NCI-H510A treated with DMSO at 0.1 percent for 48 hours (cell line): ENCODE data around the gene CGB3.
"Not testable (repeated sequence)": the region's sequence is repeated elsewhere in the genome, so short reads cannot be mapped to it uniquely, and the experiment has no call there.

Experiments
- DNase-seq: peaks from one replicate; lab custom pipeline; 2025; lab: John Stamatoyannopoulos, UW

The CGB3 gene

GRCh38 chr19:49024233-49024632, at the start of gene CGB3:
CGB3 (minus strand) TSS chr19:49024333; CDS start chr19:49023971, 362 bp downstream.
- not testable (repeated sequence) for DNase-seq

GRCh38 chr19:49071860-49072547, 47.9 kb upstream of the CGB3 start:
- no peak for DNase-seq

- no peak for DNase-seq
These were observed 46.3 kb upstream of the CGB3 start for GRCh38 chr19:49070416-49070815.

DNA sequence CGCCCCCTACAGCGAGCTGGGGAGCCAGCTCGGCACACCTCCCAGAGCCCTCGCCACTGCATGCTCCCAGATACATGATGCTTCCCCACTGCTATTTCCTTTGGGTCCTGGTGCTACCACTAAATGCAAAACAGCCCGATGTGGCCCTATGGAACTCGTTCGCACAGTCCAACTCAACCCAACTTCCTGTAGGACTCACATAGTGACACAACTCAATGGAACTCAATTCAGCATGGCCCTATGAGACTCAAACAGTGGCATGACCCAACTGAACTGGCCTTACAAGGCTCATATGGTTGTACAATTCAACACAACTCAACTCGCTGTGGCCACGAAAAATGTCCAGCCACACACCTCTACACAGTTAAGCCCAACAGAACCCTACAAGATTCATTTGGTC, 44.9 kb upstream of the CGB3 start:
- no peak for DNase-seq

DNA sequence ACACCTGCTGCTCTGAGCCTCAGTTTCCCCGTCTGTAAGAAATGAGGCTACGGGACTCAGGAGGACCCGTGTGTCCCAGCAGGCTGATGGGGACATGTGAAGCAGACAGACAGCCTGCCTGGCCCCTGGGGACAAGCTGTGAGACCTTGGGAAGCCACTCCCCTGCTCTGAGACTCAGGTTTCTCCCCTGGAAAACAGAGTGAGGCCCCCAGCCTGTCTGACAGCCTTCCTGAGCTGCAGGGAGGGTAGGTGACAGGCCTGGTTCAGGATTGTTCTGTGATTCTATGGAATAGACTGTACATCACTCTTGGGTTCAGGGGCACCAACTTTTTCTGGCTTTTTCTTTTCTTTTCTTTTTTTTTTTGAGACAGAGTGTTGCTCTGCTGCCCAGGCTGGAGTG, 43.4 kb upstream of the CGB3 start:
- no peak for DNase-seq

- no peak for DNase-seq
These were observed 41.9 kb upstream of the CGB3 start for GRCh38 chr19:49065905-49066512.

DNA sequence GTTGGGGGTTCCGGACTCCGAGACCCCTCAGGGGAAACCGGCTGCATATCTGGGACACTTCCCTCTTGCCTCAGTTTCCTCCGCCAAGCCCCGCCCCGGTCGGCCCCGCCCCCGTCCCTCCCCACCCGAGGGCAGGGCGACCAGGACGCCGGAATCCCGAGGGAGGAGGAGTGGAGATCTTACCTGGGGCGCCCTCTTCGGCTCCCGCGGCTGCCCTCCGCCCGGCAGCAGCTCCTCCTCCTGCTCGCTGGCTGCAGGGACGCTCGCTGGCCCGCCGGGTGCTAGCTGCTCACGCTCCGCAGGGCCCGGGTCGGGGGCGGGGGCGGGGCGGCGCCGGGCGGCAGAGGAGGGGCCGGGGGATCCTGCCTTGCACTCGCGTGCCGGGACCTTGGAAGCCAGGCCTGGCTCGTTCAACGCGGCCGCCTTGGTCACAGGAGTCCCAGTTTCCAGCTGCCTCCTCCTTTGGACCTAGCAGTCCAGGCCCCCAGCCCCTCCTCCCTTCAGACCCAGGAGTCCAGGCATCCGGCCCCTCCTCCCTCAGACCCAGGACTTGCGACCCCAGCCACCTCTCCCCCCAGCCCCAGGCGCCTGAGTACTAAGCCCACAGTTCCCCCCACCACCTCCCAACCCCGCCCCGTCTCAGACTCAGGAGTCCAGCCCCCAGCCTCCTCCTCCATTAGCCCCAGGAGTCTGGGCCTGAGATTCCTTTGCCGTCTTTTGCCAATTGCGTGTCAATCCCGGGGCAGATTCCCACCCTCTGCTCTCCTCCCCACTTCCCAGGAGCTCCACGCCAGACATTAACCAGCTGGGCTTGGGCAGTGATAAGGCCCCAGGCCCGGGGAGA, 40.9 kb upstream of the CGB3 start, which contains the start of gene NTF4:
TSS of gene NTF4 (minus strand) at position 51 of the 844 bp plus-strand sequence. CDS start 2,821 bp downstream, outside the sequence.
- peak; percentile 9 for DNase-seq

DNA sequence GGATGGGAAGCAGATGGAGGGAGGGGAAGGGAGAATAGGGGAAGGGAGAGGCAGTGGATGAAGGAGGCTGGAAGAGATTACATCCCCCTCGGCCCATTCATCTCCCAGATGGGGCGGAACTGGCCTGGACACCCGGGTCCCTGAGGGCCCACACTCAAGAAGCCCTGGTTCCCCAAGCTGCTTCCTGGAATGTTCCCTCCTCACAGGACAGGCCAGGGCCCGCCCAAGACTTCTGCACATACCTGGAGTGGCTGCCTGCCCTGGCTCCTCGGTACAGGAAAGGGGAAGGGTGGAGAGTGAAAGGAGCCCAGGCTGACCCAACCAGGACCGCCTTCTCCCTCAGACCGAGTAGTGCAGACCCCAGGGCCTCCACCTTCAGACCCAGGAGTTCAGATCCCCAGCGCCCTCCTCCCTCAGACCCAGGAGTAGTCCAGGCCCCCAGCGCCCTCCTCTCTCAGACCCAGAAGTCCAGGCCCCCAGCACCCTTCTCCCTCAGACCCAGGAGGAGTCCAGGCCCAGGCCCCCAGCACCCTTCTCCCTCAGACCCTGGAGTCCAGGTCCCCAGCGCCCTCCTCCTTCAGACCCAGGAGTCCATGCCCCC, 40.0 kb upstream of the CGB3 start:
- DNase-seq, result no peak

GRCh38 chr19:49061445-49061844, 37.3 kb upstream of the CGB3 start:
- DNase-seq, result no peak

GRCh38 chr19:49061000-49061399, 36.9 kb upstream of the CGB3 start:
- DNase-seq, result no peak

GRCh38 chr19:49059053-49059452, 34.9 kb upstream of the CGB3 start:
- DNase-seq, result no peak

- DNase-seq, result no peak
These were observed 34.4 kb upstream of the CGB3 start for GRCh38 chr19:49058562-49058961.

DNA sequence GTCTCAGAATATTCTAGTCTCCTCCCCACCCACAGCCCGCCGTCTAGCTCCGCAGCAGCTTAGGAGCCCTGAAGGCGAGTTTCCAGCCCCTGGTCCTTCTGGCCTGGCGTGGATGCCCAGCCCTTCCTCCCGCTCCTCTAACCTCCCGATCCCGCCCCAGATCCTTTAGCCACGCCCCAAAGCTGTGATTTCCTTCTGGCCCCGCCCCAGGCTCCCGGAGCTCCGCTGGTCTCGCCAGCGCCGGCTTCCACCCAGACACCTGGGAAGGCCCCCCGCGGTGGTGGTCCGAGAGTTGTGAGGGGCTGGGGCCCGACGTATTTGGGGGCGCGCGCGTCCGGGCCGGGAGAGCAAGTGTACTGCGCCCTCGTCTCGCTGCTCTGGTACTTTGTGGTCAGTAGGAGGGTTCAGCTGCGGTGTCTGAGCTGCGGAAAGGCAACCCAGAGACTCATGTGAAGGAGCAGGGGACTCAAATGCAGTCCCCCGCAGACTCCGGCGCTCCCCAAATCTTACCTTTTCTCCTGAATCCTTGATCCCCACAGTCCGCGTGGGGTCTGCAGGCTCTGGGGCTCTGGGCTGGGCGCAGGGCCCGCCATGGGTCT, 33.6 kb upstream of the CGB3 start, which contains the start of gene CGB7:
TSS of gene CGB7 (minus strand) at position 114 of the 599 bp plus-strand sequence. CDS start 2,374 bp downstream, outside the sequence.
- peak; percentile 11 for DNase-seq

GRCh38 chr19:49056902-49057596, 32.9 kb upstream of the CGB3 start:
- DNase-seq, result not testable (repeated sequence)

DNA sequence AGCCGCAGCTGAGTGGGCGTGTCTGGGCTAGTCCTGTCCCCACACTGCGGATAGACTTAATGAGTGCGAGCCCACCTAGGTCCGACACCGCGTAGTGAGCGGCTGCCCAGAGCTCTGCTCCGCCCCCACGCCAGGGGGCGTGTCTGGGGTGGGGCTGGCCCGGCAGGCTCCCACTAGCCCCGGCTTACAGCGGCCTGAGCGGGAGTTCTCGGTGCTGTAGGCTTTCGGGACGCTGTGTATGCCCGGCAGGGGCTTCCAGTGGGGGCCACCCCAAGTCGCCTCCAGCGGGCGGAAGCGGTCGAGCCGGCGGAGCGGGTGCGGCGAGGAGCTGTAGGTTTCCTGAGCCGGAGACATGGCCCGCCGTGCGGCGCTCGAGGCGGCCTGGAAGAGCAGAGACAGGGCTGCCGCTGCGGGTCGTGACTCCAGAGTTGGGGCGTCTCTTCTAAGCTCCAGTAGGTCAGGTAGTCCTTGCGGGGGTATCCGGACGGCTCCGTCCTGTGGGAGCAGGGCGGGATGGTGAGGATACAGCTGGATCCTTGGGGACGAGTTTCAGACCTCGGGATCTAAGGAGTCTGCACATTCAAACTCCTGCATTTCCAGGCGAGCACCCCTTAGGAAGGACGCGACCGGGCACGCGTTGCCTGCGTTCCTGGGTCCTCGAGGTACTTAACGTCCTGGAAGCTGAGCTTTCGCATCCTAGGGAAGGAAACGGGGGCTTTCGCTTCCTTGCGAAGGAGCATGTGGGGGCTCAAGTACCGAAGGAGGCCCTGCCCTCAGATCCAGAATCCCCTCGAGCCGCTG, 32.2 kb upstream of the CGB3 start:
- DNase-seq, result peak; percentile 56

DNA sequence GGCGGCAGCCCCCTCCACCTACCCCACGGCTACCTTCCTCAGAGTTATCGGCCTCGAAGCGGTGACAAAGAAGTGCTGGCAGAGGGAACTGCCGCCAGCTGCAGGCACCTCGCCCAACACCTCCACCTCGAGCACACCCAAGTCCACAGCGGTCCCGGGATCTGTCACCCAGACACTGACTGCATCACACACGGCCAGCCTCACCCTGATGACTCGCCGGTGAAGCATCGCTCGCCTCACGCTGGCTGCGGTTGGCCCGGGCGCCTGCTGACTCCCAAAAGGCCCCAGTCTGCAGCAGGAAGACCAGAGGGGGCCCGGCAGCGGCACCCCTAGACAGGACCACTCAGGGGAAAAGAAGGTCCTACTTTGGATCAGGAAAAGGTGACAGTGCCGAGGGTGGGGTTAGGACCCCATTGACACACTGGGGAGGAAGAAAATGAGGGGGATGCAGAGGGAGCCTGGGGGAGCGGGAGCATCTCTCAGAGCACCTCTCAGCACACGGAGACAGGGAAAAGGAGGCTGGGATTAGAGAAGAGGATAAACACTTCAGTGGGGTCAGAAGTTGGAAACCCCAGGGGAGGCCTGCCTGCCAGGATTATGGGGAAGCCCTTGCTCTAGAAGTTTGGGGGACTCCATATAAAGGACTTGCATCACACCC, 26.4 kb upstream of the CGB3 start:
- not testable (repeated sequence) for DNase-seq

GRCh38 chr19:49049834-49050233, 25.7 kb upstream of the CGB3 start:
- DNase-seq, result not testable (repeated sequence)

GRCh38 chr19:49049011-49049410, 24.9 kb upstream of the CGB3 start, which contains the start of gene CGB8:
CGB8 (minus strand) TSS chr19:49049111; CDS start chr19:49048739, 372 bp downstream.
- not testable (repeated sequence) for DNase-seq

DNA sequence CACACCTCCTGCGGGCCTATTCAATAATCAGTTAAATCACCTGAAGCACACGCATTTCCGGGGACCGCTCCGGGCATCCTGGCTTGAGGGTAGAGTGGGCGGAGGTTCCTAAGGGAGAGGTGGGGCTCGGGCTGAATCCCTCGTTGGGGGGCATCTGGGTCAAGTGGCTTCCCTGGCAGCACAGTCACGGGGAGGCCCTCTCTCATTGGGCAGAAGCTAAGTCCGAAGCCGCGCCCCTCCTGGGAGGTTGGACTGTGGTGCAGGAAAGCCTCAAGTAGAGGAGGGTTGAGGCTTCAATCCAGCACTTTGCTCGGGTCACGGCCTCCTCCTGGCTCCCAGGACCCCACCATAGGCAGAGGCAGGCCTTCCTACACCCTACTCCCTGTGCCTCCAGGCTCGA, 19.4 kb upstream of the CGB3 start, which contains the start of gene CGB5:
TSS of gene CGB5 (plus strand) at position 301 of the 400 bp plus-strand sequence. CDS start 362 bp downstream, outside the sequence.
- not testable (repeated sequence) for DNase-seq
